HepG2 (cell line): ENCODE results near the gene TBC1D20. TPM values are rescaled to one million over a fixed set of nuclear protein-coding genes. Genes with fewer than 3 reads are reported as not detected.

Experiments used
- AGO2 ChIP-seq: fragments of 200-400 bp; formaldehyde crosslinking; optimal IDR thresholded peaks from 2 replicates; pipeline ENCODE3; 2017; ENCODE audit warnings: mild to moderate bottlenecking, low read depth, low read length, moderate library complexity
- CTCF ChIP-seq: sonication (generic); formaldehyde crosslinking; IDR thresholded peaks from 2 replicates; pipeline ENCODE4 v1.5.0; 2020; ENCODE audit warnings: mild to moderate bottlenecking, missing genetic modification reagents, moderate library complexity
- GZF1 ChIP-seq: sonication (generic); formaldehyde crosslinking; IDR thresholded peaks from 2 replicates; pipeline ENCODE4 v1.5.1; 2020; ENCODE audit warnings: mild to moderate bottlenecking, missing genetic modification reagents
- MAX ChIP-seq: IDR thresholded peaks from 2 replicates; pipeline ENCODE4 v1.6.1; 2012; ENCODE audit warnings: inconsistent platforms
- MXD4 ChIP-seq: IDR thresholded peaks from 2 replicates; pipeline ENCODE4 v1.6.1; 2016; ENCODE audit warnings: mild to moderate bottlenecking, missing biosample characterization, missing genetic modification reagents
- NFRKB ChIP-seq: fragments of 450-650 bp; IDR thresholded peaks from 2 replicates; pipeline ENCODE4 v1.6.1; 2017
- NFYB ChIP-seq: sonication (generic); formaldehyde crosslinking; IDR thresholded peaks from 2 replicates; pipeline ENCODE4 v1.4.0; 2020; ENCODE audit warnings: missing genetic modification reagents
- NR2C2 ChIP-seq: sonication (generic); formaldehyde crosslinking; IDR thresholded peaks from 2 replicates; pipeline ENCODE4 v1.4.0; 2020; ENCODE audit warnings: missing genetic modification reagents, mild to moderate bottlenecking, moderate library complexity, borderline replicate concordance
- NR2F6 ChIP-seq, 2 experiments: IDR thresholded peaks; 2 replicates each; pipeline ENCODE4 v1.6.1; 2016; ENCODE audit warnings: antibody characterized with exemption in 1 of 2, mild to moderate bottlenecking in 1 of 2
- ZNF230 ChIP-seq: sonication (generic); formaldehyde crosslinking; IDR thresholded peaks from 2 replicates; pipeline ENCODE4 v1.4.0; 2020; ENCODE audit warnings: mild to moderate bottlenecking, missing genetic modification reagents
- ZNF317 ChIP-seq: sonication (generic); formaldehyde crosslinking; IDR thresholded peaks from 2 replicates; pipeline ENCODE4 v1.5.0; 2020; ENCODE audit warnings: mild to moderate bottlenecking, missing genetic modification reagents
- ZNF34 ChIP-seq: sonication (generic); formaldehyde crosslinking; IDR thresholded peaks from 2 replicates; pipeline ENCODE4 v1.4.0; 2020; ENCODE audit warnings: mild to moderate bottlenecking, missing genetic modification reagents, borderline replicate concordance
- ZNF605 ChIP-seq: sonication (generic); formaldehyde crosslinking; IDR thresholded peaks from 2 replicates; pipeline ENCODE4 v1.8.0; 2022; ENCODE audit warnings: mild to moderate bottlenecking, missing genetic modification reagents
- ZNF788 ChIP-seq: sonication (generic); formaldehyde crosslinking; IDR thresholded peaks from 2 replicates; pipeline ENCODE4 v1.5.0; 2020; ENCODE audit warnings: mild to moderate bottlenecking, missing genetic modification reagents, borderline replicate concordance
- polyA plus RNA-seq, 8 experiments: library from polyadenylated mRNA; depleted of rRNA in 3 of 8; stranded (reverse) in 7 of 8; unstranded in 1 of 8; fragments of >200 nt; fragmentation: Illumina TruSeq in 4 of 8; extraction: Trizol in 4 of 8; gene quantifications; 2 replicates each; pipeline versions ENCODE4 v1.2.1 to v1.2.3, GENCODE V29; 2011 to 2016; ENCODE audit warnings: low read depth in 4 of 8, missing spikeins in 1 of 8, mixed read lengths in 1 of 8; ENCODE audit not compliant: insufficient read depth in 1 of 8
- total RNA-seq, 5 experiments: library from RNA; depleted of rRNA; stranded (reverse); fragments of >200 nt; fragmentation: Illumina TruSeq; extraction: Trizol; gene quantifications; 2 replicates each; pipeline ENCODE4 v1.2.3, GENCODE V29; 2016; ENCODE audit warnings: low read depth in 1 of 5
- TF ChIP-seq, protein P1 (sequence below): sonication (generic); formaldehyde crosslinking; IDR thresholded peaks from 2 replicates; pipeline ENCODE4 v1.5.0; 2020; ENCODE audit warnings: mild to moderate bottlenecking, missing genetic modification reagents
- TF ChIP-seq, protein P2 (sequence below): sonication (generic); formaldehyde crosslinking; conservative IDR thresholded peaks from 2 replicates; pipeline ENCODE4 v1.4.0; 2020; ENCODE audit warnings: missing genetic modification reagents
- TF ChIP-seq, protein P3 (sequence below): sonication (generic); formaldehyde crosslinking; IDR thresholded peaks from 2 replicates; pipeline ENCODE4 v1.4.0; 2020; ENCODE audit warnings: missing genetic modification reagents, borderline replicate concordance
- TF ChIP-seq, protein P4 (sequence below): sonication (generic); formaldehyde crosslinking; IDR thresholded peaks from 2 replicates; pipeline ENCODE4 v1.4.0; 2020; ENCODE audit warnings: mild to moderate bottlenecking, missing genetic modification reagents

Gene TBC1D20
- total and polyA plus RNA-seq, 2 of the 13 experiments (the other 11 are each of a cell fraction or from before 2014, with no cell fraction given) = 36.6 to 47.1 TPM

DNA sequence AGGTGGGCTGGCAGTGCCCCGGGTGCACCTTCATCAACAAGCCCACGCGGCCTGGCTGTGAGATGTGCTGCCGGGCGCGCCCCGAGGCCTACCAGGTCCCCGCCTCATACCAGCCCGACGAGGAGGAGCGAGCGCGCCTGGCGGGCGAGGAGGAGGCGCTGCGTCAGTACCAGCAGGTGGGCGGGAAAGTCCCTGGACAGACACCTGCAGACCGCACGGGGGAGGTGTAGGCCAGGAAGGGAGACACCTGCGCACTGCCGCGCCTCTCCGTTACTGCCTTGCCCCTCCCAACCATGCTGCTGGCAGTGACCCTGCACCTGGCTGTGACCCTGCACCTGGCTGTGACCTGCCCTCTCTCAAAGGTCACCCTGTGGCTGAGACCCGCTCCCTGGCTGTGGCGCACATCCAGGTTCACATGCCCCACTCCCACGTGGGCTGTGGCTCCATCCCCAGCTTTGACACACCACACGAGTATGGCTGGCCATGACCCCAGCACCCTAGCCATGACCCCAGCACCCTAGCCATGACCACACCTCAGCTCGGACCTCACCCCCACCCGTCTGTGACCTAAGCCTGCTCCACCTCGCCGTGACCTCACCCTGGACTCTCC, 42.7 kb downstream of the TBC1D20 start (continued):
- TF ChIP-seq, protein P1, sequence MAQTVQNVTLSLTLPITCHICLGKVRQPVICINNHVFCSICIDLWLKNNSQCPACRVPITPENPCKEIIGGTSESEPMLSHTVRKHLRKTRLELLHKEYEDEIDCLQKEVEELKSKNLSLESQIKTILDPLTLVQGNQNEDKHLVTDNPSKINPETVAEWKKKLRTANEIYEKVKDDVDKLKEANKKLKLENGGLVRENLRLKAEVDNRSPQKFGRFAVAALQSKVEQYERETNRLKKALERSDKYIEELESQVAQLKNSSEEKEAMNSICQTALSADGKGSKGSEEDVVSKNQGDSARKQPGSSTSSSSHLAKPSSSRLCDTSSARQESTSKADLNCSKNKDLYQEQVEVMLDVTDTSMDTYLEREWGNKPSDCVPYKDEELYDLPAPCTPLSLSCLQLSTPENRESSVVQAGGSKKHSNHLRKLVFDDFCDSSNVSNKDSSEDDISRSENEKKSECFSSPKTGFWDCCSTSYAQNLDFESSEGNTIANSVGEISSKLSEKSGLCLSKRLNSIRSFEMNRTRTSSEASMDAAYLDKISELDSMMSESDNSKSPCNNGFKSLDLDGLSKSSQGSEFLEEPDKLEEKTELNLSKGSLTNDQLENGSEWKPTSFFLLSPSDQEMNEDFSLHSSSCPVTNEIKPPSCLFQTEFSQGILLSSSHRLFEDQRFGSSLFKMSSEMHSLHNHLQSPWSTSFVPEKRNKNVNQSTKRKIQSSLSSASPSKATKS (CRISPR knock-in tag) = no peak
- TF ChIP-seq MAX (no peak), ZNF317 (CRISPR knock-in tag) (no peak), ZNF34 (CRISPR knock-in tag) (no peak), CTCF (CRISPR knock-in tag) (no peak), NR2C2 (peak; percentile 75), NFYB (CRISPR knock-in tag) (no peak), ZNF230 (CRISPR knock-in tag) (no peak), NR2F6 (IDR thresholded peaks at IDR 0.05) (no peak), NR2F6 (CRISPR knock-in tag; IDR thresholded peaks at IDR 0.05) (peak; percentile 27; the same call in 1 of the 2 replicates), ZNF788 (0 out of 2 replicates have a peak, but pooled peaks have one; percentile 23), ZNF605 (CRISPR knock-in tag) (no peak), AGO2 (peak; percentile 21), NFRKB (no peak), MXD4 (CRISPR knock-in tag) (no peak), GZF1 (CRISPR knock-in tag) (no peak)
- TF ChIP-seq, protein P2, sequence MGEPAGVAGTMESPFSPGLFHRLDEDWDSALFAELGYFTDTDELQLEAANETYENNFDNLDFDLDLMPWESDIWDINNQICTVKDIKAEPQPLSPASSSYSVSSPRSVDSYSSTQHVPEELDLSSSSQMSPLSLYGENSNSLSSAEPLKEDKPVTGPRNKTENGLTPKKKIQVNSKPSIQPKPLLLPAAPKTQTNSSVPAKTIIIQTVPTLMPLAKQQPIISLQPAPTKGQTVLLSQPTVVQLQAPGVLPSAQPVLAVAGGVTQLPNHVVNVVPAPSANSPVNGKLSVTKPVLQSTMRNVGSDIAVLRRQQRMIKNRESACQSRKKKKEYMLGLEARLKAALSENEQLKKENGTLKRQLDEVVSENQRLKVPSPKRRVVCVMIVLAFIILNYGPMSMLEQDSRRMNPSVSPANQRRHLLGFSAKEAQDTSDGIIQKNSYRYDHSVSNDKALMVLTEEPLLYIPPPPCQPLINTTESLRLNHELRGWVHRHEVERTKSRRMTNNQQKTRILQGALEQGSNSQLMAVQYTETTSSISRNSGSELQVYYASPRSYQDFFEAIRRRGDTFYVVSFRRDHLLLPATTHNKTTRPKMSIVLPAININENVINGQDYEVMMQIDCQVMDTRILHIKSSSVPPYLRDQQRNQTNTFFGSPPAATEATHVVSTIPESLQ = no peak
- TF ChIP-seq, protein P3, sequence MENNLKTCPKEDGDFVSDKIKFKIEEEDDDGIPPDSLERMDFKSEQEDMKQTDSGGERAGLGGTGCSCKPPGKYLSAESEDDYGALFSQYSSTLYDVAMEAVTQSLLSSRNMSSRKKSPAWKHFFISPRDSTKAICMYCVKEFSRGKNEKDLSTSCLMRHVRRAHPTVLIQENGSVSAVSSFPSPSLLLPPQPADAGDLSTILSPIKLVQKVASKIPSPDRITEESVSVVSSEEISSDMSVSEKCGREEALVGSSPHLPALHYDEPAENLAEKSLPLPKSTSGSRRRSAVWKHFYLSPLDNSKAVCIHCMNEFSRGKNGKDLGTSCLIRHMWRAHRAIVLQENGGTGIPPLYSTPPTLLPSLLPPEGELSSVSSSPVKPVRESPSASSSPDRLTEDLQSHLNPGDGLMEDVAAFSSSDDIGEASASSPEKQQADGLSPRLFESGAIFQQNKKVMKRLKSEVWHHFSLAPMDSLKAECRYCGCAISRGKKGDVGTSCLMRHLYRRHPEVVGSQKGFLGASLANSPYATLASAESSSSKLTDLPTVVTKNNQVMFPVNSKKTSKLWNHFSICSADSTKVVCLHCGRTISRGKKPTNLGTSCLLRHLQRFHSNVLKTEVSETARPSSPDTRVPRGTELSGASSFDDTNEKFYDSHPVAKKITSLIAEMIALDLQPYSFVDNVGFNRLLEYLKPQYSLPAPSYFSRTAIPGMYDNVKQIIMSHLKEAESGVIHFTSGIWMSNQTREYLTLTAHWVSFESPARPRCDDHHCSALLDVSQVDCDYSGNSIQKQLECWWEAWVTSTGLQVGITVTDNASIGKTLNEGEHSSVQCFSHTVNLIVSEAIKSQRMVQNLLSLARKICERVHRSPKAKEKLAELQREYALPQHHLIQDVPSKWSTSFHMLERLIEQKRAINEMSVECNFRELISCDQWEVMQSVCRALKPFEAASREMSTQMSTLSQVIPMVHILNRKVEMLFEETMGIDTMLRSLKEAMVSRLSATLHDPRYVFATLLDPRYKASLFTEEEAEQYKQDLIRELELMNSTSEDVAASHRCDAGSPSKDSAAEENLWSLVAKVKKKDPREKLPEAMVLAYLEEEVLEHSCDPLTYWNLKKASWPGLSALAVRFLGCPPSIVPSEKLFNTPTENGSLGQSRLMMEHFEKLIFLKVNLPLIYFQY = no peak
- TF ChIP-seq, protein P4, sequence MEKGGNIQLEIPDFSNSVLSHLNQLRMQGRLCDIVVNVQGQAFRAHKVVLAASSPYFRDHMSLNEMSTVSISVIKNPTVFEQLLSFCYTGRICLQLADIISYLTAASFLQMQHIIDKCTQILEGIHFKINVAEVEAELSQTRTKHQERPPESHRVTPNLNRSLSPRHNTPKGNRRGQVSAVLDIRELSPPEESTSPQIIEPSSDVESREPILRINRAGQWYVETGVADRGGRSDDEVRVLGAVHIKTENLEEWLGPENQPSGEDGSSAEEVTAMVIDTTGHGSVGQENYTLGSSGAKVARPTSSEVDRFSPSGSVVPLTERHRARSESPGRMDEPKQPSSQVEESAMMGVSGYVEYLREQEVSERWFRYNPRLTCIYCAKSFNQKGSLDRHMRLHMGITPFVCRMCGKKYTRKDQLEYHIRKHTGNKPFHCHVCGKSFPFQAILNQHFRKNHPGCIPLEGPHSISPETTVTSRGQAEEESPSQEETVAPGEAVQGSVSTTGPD (CRISPR knock-in tag) = no peak
